ENCODE data around the gene HMGN1.

The HMGN1 gene

GRCh38 chr21:39345440-39345839 is 3.4 kb downstream of the HMGN1 start:
- Histone ChIP-seq H3K4me3 (ENCODE audit: low read depth in 1 of 2, low read length in 2 of 2) (peak overlapping the region in 1 of 2 experiments; percentile 97; a peak in 1 of 4 replicates), H3K9me3 (ENCODE audit: insufficient read depth, low read length, severe bottlenecking) (no peaks in the 10 kb centered on the region), H3K9ac (ENCODE audit: low read depth, low read length) (peak overlapping the region; percentile 96; the same call in 1 of the 2 replicates), H3K79me2 (ENCODE audit: insufficient read depth, low read length) (peaks cover 59% of the 10 kb centered on the region), H3K36me3 (ENCODE audit: insufficient read depth, low read length) (peaks cover 64% of the 10 kb centered on the region), H3K27ac (ENCODE audit: low read length) (no peak overlapping the region), H3K4me2 (ENCODE audit: insufficient read depth, low read length) (peak overlapping the region; percentile 81), H3K27me3 (ENCODE audit: insufficient read depth, low read length, poor library complexity) (no peaks in the 10 kb centered on the region), H3K4me1 (ENCODE audit: insufficient read depth, low read length) (peaks cover 38% of the 10 kb centered on the region), H4K20me1 (ENCODE audit: insufficient read depth, low read length) (peaks cover 45% of the 10 kb centered on the region), H2AFZ (ENCODE audit: low read depth, low read length) (no peak overlapping the region)
- no peak for DNase-seq
- no peak for ATAC-seq (ENCODE audit: insufficient read depth, low read depth)
- TF ChIP-seq EZH2 (IDR thresholded peaks at IDR 0.05; ENCODE audit: borderline replicate concordance, low read depth, low read length, severe bottlenecking) (no peak), CTCF (IDR thresholded peaks at IDR 0.05; ENCODE audit: borderline replicate concordance, extremely low read depth, low read length, poor library complexity, severe bottlenecking) (no peak)

DNA sequence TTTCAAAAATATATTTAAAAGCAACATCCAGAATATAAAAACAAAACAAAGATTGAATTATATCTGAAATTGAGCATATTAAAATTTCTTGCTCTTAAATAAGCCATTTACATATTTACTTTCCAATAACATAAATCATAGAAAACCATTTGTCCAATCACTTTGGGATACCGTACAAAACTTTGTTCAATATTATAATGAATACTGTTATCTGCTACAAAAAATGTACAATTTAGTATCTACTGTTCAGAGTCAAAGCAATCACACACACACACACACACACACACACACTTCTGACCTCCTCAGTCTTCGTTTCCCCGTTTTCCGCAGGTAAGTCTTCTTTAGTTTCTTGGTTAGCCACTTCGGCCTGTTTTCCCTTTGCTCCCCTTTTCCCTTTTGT is 4.0 kb downstream of the HMGN1 start:
- Histone ChIP-seq H3K27ac (ENCODE audit: low read length) (no peak overlapping the region), H4K20me1 (ENCODE audit: insufficient read depth, low read length) (peaks cover 45% of the 10 kb centered on the region), H3K27me3 (ENCODE audit: insufficient read depth, low read length, poor library complexity) (no peaks in the 10 kb centered on the region), H3K36me3 (ENCODE audit: insufficient read depth, low read length) (peaks cover 64% of the 10 kb centered on the region), H3K4me3 (ENCODE audit: low read depth in 1 of 2, low read length in 2 of 2) (peak overlapping the region in 1 of 2 experiments; percentile 97; a peak in 1 of 4 replicates), H3K9me3 (ENCODE audit: insufficient read depth, low read length, severe bottlenecking) (no peaks in the 10 kb centered on the region), H2AFZ (ENCODE audit: low read depth, low read length) (no peak overlapping the region), H3K4me2 (ENCODE audit: insufficient read depth, low read length) (peak overlapping the region; percentile 81; the same call in 1 of the 2 replicates), H3K4me1 (ENCODE audit: insufficient read depth, low read length) (peaks cover 32% of the 10 kb centered on the region), H3K9ac (ENCODE audit: low read depth, low read length) (no peak overlapping the region), H3K79me2 (ENCODE audit: insufficient read depth, low read length) (peaks cover 53% of the 10 kb centered on the region)
- ATAC-seq (ENCODE audit: insufficient read depth, low read depth) (no peak), DNase-seq (no peak)
- TF ChIP-seq EZH2 (IDR thresholded peaks at IDR 0.05; ENCODE audit: borderline replicate concordance, low read depth, low read length, severe bottlenecking) = no peak
- no peak for TF ChIP-seq CTCF (IDR thresholded peaks at IDR 0.05; ENCODE audit: borderline replicate concordance, extremely low read depth, low read length, poor library complexity, severe bottlenecking)

DNA sequence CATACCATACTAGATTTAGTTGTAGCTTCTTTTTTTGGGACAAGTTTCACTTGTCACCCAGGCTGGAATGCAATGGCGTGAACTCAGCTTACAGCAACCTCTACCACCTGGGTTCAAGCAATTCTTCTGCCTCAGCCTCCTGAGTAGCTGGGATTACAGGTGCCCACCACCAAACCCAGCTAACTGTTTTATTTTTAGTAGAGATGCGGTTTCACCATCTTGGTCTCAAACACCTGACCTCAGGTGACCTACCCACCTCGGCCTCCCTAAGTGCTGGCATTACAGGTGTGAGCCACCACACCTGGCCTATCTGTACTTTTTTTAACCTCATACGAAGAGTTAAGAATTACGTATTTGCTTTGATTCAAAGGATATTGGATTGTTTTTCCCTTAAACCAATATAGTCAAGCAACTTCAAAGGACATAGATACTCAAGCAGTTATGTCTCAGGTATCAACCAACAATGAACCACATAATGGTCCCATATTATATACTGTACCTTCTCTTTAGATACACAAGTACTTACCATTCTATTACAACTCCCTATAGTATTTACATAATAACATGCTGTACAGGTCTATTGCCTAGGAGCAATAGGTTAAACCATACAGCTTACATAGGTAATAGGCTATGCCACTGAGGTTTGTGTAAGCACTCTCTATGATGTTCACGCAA is 7.5 kb downstream of the HMGN1 start:
- DNase-seq = no peak
- Histone ChIP-seq H2AFZ (ENCODE audit: low read depth, low read length) (no peak overlapping the region), H3K4me3 (ENCODE audit: low read depth in 1 of 2, low read length in 2 of 2) (no peak overlapping the region), H3K9me3 (ENCODE audit: insufficient read depth, low read length, severe bottlenecking) (no peaks in the 10 kb centered on the region), H3K36me3 (ENCODE audit: insufficient read depth, low read length) (peaks cover 46% of the 10 kb centered on the region), H3K79me2 (ENCODE audit: insufficient read depth, low read length) (peaks cover 25% of the 10 kb centered on the region), H4K20me1 (ENCODE audit: insufficient read depth, low read length) (peaks cover 29% of the 10 kb centered on the region), H3K4me2 (ENCODE audit: insufficient read depth, low read length) (no peak overlapping the region), H3K27ac (ENCODE audit: low read length) (no peak overlapping the region), H3K4me1 (ENCODE audit: insufficient read depth, low read length) (peaks cover 16% of the 10 kb centered on the region), H3K27me3 (ENCODE audit: insufficient read depth, low read length, poor library complexity) (no peaks in the 10 kb centered on the region), H3K9ac (ENCODE audit: low read depth, low read length) (no peak overlapping the region)
- TF ChIP-seq EZH2 (IDR thresholded peaks at IDR 0.05; ENCODE audit: borderline replicate concordance, low read depth, low read length, severe bottlenecking) = no peak
- no peak for TF ChIP-seq CTCF (IDR thresholded peaks at IDR 0.05; ENCODE audit: borderline replicate concordance, extremely low read depth, low read length, poor library complexity, severe bottlenecking)
- peak; percentile 32 for ATAC-seq (ENCODE audit: insufficient read depth, low read depth)

All from DND-41 (cell line).